T-helper 1 cell (primary cell): ENCODE measurements around the gene HSDL2.
A peak's percentile ranks its signal among the peaks of the same experiment; 100 is the strongest.

Experiments
- DNase-seq, 5 donors: peaks; one replicate each; pipeline ENCODE4 v3.0.0-alpha.2; 2012 to 2020

Gene HSDL2

DNA sequence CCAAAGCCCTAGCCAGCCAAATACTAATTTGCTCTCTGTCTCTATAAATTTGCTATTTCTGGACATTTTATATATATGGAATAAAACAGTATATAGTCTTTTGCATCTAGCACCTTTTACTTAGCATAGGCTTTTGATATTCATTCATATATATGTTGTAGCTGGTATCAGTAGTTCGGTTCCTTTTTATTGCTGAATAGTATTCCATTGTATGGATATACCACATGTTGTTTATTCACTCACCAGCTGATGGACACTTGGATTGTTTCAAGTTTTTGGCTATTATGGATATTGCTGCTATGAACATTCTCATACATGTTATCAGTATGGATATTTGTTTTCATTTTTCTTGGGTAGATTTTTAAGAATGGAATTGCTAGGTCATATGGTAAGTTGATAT lies 82.9 kb downstream of the HSDL2 start:
- DNase-seq: no peak

- DNase-seq: no peak
Observed at GRCh38 chr9:112465352-112465751, 85.4 kb downstream of the HSDL2 start.

DNA sequence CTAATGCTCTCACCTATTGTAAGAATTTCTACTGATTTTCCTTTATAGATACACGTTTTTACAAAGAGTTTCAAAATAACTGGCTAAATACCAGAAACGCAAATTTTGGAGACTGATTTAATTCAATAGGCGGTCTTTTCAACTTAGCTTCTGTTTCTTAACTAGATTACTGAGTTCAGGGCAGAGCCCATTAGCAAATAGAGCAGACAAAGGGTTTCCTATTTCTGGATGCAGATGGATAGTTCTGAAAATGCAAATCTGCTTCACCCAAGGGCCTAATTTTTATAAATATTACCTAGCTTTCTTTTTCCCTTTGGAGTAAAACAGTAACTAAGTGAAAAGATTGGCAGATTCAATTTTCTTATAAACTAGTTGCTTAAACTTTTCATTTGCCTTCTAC lies 93.1 kb downstream of the HSDL2 start:
- no peak for DNase-seq

GRCh38 chr9:112473986-112474385 lies 94.1 kb downstream of the HSDL2 start:
- no peak for DNase-seq

DNA sequence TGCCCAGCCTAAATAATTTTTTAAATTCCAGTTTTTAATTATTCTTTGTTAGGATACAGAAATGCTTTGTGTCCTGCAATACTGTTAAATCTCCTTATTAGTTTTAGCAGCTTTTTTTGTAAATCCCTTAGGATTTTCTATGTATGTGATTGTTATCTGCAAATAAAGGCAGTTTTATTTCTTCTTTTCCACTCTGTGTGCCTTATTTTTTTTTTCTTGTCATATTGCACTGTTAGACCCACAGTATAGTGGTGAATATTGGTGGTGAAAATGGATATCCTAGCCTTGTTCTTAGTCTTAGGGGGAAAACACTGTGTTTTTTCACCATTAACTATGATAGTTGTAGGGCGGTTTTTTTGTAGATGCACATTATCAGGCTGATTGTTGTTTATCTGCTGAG lies 95.4 kb downstream of the HSDL2 start:
- no peak for DNase-seq

GRCh38 chr9:112477330-112477729 lies 97.4 kb downstream of the HSDL2 start:
- no peak for DNase-seq

- no peak for DNase-seq
Observed at GRCh38 chr9:112479221-112479620, 99.3 kb downstream of the HSDL2 start.

DNA sequence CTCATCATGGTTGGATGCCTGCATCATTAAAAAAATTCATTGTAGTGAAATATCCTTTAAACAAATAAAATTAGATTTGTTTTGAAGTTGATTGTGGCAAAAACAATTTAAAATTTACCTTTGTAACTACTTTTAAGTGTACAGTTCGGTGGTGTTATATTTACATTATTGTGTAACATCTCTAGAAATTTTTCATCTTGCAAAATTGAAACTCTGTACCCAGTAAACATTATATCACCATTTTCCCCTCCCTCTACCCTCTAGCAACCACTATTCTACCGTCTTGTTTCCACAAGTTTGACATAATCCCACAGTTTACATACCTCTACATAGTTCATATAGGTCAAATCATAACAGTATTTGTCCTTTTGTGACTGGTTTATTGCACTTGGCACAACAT lies 104.7 kb downstream of the HSDL2 start:
- no peak for DNase-seq

DNA sequence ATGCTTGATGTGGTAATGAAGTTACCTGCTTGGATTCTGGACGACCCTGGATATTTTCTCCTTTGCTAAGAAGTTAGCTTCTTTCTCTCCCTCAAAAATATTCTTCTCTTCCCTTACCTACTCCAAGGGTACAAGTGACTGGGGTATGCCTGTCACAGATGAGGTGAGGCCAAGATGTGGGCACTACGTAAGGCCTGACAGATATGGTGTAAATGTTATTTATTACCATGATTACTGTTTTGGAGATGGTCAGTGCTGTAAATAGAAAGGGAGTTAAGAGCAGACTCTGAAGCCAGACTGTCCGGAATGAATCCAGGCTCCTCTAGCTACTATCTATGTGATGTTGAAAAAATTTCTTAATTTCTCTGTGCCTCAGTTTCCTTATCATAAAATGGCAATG lies 105.7 kb downstream of the HSDL2 start:
- DNase-seq: no peak

- DNase-seq: peak; percentile 64 to 92 (median 67)
Observed at GRCh38 chr9:112486221-112487007, 106.5 kb downstream of the HSDL2 start, which contains the start of gene KIAA1958. Gene KIAA1958, plus strand, starts transcription at chr9:112486827. Its CDS starts 87,254 bp downstream, at chr9:112574081.

DNA sequence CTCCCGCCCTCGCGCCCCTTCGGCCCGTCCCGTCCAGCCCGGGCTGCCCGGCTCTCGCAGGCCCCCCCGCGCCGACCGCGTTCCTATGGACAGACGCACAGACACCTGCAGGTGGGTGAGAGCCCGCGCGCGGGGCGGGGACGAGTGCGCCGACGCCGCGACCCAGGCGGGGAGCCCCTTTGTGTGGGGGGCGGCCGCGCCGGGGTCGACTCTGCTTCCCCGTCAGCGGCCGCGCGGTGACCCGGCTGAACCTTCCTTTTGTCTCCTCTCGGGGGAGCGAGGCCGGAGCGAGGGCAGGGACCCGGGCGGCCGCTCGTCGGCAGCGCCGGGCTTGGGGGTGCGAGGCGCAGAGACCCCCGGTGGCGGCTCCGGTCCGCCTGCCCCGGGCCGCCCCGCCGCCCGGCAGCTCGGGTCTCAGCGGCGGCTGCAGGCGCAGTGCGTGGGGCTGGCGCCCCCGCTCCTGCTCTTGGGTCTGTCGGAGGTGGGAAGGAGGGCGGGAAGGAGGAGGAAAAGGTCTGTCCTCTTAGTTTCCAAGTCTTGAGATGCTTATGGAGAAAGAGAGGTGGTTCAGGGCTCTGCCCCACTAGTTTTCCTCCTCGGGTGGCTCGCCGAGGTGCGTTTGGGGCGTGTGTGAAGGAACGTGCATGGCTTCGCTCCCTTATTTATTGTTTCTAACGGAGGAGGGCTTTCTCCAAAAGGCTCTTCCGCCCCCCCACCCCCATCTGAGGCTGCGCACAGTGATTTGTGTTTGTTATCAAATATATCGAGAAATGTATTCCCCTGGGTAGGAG lies 107.3 kb downstream of the HSDL2 start:
- DNase-seq: peak; percentile 15 to 45 (median 24)

DNA sequence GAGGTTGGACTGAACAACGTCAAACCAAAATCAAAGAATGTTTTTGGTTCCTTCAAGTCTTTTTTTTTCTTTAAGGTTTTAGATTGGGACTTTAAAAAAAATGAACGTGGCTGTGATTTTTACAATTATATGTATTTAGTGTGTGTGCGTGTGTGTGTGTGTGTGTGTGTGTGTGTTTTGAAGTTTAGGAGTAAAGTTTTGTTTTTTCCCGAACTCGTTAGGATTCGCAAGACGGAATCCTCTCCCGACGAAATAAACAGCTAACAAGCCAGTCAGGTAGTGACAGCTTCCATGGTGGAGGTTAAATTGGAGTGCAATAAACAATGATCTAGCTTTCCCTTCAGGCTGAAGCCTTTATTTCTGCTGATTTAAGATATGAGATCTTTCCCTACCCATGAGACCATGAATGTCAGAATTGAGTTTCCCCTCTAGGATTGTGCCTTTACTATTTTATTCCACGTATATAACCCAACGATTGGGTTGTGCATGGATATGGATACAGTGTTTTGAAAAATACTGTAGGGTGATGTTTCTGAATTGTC lies 108.0 kb downstream of the HSDL2 start:
- no peak for DNase-seq

- no peak for DNase-seq
Observed at GRCh38 chr9:112489039-112489546, 109.2 kb downstream of the HSDL2 start.

DNA sequence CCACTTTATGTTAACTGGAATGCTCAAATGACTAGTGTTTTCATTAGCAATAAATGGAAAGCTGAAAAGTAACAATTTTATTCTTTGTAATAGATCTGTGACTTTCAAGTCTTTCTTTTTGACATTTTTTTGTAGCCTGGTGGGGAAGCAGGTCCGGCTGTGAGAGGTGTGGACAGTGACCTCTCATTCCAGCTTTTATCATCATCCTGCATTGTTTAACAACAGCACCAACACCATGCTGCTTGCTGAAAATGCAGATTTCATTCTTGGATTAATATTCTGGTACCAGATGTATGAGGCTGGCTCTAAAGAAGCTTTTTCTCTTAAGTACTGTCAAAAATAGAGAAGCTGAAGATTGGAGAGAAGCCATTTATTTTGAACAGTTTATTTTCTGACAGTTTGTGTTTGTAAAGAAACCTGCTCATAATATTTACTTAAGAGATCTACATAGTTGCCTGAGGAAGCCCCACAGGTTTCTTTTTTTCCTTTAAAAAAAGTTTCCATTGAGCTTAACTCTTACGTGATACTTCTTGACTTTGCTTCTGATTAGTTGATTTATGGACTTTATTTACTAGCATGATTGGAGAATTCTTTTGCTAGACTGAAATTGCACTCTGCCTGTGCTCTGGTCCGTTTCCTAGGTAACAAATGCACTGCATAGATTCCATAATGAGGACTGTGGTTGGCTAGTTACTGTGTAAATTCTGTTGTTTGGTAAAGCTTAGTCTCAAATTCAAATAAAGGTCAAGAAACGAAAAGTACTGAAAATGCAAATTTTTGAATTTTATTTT lies 110.2 kb downstream of the HSDL2 start:
- no peak for DNase-seq

DNA sequence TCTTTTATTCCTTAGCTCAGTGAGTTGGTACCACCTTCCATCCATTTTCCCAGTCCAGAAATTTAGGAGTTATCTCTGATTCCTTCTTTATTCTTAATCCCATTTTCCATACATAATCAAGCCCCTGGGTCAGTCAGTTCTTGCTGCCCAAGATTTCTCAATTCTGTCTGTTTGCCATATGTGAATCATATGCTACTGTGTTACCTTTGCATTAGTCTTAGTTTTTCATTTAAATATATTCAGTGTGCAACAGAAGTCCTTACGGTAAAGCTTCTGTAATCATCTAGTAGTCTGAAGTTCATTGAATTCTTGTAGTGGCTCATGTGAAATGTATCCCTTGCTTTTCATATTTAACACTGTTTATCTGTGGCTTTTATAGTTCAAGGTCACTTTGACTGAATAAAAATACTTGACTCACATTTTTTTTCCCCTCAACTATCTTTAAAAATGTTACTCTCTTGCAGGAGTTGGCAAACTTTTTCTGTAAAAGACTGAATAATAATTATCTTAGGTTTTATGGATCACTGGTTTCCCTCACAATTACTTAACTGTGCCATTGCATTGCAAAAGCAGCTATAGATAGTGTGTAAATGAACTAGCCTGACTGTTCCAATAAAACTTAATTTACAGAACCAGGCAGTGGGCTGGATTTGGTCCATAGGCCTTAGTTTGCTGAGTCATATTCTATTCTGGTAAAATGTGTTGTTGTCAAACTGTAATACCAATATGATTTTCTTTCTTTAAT lies 113.7 kb downstream of the HSDL2 start:
- no peak for DNase-seq

GRCh38 chr9:112494153-112494552 lies 114.2 kb downstream of the HSDL2 start:
- no peak for DNase-seq

DNA sequence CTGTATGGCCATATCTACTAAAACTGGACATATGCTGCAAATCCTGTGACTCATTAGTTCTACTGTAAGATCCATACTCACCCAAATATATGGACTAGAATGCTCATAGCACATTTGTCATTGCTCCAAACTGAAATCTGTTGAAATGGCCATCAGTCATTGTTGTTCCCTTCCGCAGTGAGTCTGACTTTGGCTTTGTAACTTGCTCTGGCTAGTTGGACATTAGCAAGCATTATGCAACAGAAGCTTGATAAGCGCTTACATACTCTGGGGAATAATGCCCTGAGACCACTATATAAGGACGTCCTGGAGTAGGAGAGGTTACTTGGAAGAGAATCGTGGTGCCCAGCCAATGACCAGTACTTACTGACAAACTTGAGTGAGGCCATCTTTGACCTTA lies 115.7 kb downstream of the HSDL2 start:
- DNase-seq: no peak

GRCh38 chr9:112496074-112496722 lies 116.3 kb downstream of the HSDL2 start:
- no peak for DNase-seq

DNA sequence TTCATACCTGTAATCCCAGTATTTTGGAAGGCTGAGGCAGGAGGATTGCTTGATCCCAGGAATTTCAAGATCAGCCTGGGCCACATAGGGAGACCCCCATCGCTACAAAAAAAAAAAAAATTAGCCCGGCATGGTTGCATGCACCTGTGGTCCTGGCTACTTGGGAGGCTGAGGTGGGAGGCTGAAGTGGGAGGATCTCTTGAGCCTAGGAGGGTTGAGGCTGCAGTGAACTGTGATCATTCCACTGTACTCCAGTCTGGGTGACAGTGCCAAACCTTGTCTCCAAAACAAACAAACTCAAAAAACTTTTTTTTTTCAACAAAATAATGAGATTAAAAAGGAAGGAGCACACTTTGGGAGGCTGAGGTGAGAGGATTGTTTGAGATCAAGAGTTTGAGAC lies 120.9 kb downstream of the HSDL2 start:
- no peak for DNase-seq

- DNase-seq: no peak
Observed at GRCh38 chr9:112501287-112501686, 121.4 kb downstream of the HSDL2 start.

DNA sequence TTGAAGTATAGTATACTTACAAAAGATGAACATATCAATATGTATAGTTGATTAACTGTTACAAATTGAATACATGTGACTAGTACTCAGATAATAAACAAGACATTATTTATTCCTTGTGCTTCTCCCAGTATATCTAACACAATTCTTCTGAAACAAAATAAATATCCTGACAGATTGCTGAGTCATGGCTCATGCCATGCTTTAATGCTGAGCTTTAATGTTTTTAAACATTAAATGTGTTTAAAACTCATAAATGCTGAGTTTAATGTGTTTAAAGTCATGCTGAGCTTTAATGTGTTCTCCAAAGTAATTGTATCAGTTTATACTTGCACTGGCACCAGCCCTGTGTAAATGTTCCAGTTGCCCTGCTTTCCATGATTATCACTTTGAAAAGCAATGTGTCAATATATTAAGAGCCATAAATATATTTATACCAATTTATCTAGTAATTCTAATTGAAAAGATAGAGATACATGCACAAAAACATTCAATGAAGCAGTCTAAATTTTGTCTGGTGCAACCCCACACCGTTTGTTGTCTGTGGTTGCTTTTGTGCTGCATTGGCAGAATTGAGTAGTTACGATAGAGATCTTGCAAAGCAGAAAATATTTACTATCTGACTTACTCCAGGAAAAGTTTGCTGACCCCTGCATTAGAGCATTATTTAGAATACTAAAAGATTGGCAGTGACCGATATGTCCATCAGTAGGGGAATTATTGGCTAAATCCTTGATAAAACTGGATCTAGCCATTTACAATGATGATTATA lies 122.5 kb downstream of the HSDL2 start:
- no peak for DNase-seq
